GM18868 (cell line): ENCODE measurements around the gene HTT-AS.

Experiments
- ATAC-seq: cut with Tn5 transposase; IDR thresholded peaks from one replicate; pipeline ENCODE4 v1.9.1; 2021; ENCODE audit warnings: mild to moderate bottlenecking, moderate library complexity; ENCODE audit not compliant: unreplicated experiment

Gene HTT-AS

DNA sequence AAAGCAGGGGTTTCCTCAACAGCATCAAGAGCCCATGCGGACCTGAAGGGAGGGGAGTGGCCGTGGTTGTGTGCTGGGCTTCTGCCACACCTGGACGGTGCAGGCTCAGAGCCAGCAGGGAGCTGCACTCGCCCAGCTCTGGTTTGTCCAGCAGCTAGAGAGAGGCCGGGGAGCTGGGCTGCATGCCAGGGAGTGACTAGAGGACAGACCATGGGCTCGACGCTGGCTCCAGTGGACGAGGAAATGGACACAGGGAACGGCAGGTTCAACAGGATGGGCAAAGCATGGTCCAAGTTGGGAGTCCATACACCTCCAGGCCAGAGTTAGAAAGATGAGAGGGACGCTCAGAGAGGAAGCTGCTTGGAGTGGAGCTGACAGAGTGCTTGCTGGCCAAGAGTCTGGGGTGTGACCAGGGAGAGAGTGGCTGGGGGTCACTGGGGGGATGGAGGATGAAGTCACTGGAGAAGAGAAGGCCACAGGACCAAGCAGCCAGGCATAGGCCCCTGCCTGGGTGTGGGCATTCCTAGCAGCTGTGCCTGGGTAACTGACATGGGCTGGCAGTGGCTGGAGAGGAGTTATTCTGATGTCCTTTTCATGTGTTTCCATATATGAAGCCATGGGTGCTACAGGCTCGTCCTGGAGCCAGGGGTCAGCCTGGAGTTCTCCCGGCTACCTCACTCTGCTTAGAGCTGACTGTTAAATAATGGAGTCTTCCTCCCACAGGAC, 42.8 kb downstream of the HTT-AS start:
- ATAC-seq, result no peak

- no peak for ATAC-seq
Measured at GRCh38 chr4:3030566-3031356, 43.6 kb downstream of the HTT-AS start.

GRCh38 chr4:3029464-3029863, 44.9 kb downstream of the HTT-AS start:
- no peak for ATAC-seq

DNA sequence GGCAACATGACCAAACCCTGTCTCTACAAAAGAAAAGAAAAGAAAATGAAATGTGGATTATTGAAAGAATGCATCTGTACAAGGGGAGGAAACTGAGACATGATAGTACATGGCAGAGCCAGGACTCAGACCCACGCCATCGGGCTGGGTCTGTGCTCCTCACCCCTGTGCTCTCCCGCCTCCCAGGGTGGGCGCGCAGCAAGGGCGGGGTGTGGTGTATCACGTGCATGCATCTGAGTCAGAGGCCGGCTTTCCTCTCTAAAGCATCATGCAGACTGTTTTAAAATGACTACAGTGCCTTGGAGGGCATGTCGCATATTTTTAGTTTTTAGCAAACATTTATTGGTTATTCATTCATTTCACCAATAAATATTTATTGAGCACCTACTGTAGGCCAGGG, 47.8 kb downstream of the HTT-AS start:
- no peak for ATAC-seq

DNA sequence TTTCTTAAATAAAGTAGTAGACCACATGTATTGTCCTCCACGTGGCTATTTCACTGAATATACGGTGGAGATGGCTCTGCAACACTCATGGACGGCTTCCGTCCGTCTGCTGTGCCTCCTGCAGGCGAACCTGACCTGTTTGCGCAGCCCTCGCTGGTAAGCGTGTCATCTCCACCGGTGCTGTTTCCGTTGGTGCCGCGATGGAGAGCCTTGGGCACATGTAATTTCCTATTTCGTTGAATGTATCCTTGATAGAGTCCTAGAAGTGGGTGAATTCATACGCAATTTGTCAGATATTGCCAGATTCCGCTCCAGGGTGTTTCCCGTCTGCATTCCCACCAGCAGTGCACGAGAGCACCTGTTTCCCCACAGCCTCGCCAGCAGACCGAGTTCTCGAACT, 48.5 kb downstream of the HTT-AS start:
- no peak for ATAC-seq

DNA sequence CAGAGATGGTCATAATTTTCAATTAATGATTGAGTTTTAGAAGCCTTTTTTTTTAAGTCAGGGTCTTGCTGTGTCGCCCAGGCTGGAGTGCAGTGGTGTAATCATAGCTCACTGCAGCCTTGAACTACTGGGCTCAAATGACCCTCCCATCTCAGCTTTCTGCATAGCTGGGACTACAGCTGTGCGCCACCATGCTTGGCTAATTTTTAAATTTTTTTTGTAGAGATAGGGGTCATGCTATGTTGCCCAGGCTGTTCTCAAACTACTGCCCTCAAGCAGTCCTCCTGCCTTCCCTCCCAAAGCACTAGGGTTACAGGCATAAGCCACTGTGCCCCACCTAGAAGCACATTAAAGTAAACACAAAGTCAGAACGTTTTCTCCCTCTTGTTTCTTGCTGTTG, 51.7 kb downstream of the HTT-AS start:
- ATAC-seq, result no peak

DNA sequence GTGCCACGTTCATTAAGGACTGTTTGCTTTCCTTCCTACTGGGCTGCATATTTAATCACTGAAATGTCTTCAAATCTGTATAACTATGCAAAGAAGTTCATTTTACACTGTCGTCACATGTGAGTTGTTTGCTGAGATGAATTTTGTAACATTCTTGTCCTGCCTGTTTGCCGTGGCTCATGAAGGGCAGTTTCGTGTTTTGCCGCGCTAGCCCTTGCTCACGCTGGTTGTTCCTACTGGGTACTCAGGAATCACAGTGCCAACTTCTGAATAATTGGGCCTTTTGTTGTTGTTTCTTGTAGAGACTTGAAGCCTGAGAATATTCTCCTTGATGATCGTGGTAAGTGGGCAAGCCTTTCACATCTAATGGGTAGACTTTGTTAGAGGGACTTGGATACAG, 52.2 kb downstream of the HTT-AS start:
- ATAC-seq, result no peak

- no peak for ATAC-seq
Measured at GRCh38 chr4:3021627-3022026, 52.7 kb downstream of the HTT-AS start.

- ATAC-seq, result no peak
Measured at GRCh38 chr4:3021127-3021526, 53.2 kb downstream of the HTT-AS start.

GRCh38 chr4:3019145-3019846, 55.0 kb downstream of the HTT-AS start:
- no peak for ATAC-seq

DNA sequence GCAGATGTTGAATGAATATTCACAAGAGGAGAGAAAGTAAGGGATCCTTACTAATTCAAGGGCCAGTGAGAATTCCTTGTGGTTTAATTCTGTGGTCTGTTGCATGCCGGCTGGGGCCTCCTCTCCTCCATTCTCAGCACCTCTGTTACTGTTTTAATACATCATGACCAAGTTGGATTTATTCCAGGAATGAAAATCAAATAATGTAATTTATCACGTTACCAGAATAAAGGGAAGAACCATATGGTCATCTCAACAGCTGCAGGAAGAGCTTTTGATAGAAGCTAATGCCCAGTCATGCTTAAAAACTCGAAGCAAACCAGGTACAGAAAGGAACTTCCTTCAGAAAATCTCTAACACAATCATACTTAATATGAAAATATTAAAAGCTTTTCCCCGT, 56.8 kb downstream of the HTT-AS start:
- no peak for ATAC-seq

DNA sequence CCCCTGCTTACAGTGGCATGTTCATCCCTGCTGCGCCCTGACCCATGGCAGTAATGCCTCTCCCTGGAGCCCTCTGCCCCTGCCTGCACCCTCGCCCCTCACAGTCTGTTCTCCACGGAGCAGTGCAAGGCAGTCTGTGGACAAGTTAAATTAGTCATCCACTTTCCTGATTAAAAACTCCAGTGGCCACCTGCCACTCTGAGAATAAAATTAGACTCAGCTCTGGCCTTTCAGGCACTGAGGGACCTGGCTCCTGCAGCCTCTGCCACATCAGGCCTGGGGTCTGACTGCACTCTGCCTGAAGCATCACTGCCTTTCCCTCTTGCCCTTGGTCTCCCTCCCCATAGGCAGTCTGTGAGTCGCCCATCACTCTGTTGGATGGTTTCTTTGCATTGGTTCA, 57.4 kb downstream of the HTT-AS start:
- no peak for ATAC-seq

DNA sequence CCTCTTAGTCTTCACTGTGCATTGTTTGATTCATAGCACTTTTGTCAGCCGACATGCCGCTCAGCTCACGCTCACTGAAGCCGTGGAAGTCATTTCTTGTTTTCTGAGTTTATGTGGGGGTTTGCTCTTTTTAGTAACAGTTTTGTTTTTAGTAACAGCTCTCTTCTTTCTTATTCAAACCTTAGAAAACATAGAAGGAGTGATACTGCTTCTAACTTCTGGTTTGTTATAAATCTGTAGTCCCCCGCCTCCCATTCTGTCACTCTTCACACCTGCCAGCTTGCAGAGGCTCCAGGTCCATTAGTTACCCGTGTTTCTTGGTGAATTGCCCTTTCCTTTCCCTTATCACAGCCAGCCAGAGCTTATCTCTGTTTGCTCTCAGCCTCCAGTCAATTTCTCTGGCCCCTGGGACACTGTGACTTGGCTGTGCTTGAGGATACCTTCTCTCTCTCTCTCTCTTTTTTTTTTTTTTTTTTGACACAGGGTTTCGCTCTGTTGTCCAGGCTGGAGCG, 60.4 kb downstream of the HTT-AS start:
- peak; percentile 86 for ATAC-seq
